ENCODE data around the gene SINHCAF. TPM values are rescaled to one million over a fixed set of nuclear protein-coding genes. Genes with fewer than 3 reads are reported as not detected.
"Not testable (repeated sequence)": the region's sequence is repeated elsewhere in the genome, so short reads cannot be mapped to it uniquely, and the experiment has no call there.

Gene SINHCAF
- total RNA-seq = 99.3 and 136 TPM in 2 replicates

GRCh38 chr12:31325877-31326631 lies at the start of gene SINHCAF:
TSS of gene SINHCAF (minus strand) at chr12:31326150. CDS start at chr12:31298204, 27,946 bp downstream.
- peak; percentile 99 for DNase-seq

GRCh38 chr12:31375422-31375821 lies 49.5 kb upstream of the SINHCAF start:
- DNase-seq = not testable (repeated sequence)

- DNase-seq = no peak
Observed at GRCh38 chr12:31371256-31371620, 45.3 kb upstream of the SINHCAF start.

GRCh38 chr12:31370531-31371255 lies 44.7 kb upstream of the SINHCAF start:
- peak; percentile 35 for DNase-seq

GRCh38 chr12:31369712-31370521 lies 44.0 kb upstream of the SINHCAF start:
- DNase-seq = peak; percentile 76

GRCh38 chr12:31368666-31369361 lies 42.9 kb upstream of the SINHCAF start:
- DNase-seq = peak; percentile 23

GRCh38 chr12:31366104-31366621 lies 40.2 kb upstream of the SINHCAF start:
- no peak for DNase-seq

- no peak for DNase-seq
Observed at GRCh38 chr12:31363831-31364230, 37.9 kb upstream of the SINHCAF start.

- no peak for DNase-seq
Observed at GRCh38 chr12:31363416-31363809, 37.5 kb upstream of the SINHCAF start.

- no peak for DNase-seq
Observed at GRCh38 chr12:31362759-31363415, 36.9 kb upstream of the SINHCAF start.

- no peak for DNase-seq
Observed at GRCh38 chr12:31362115-31362758, 36.3 kb upstream of the SINHCAF start.

GRCh38 chr12:31361730-31362114 lies 35.8 kb upstream of the SINHCAF start:
- no peak for DNase-seq

- no peak for DNase-seq
Observed at GRCh38 chr12:31355747-31356107, 29.8 kb upstream of the SINHCAF start.

GRCh38 chr12:31353750-31354708 lies 28.1 kb upstream of the SINHCAF start:
- DNase-seq = no peak

GRCh38 chr12:31346267-31346666 lies 20.3 kb upstream of the SINHCAF start:
- DNase-seq = no peak

- DNase-seq = no peak
Observed at GRCh38 chr12:31343139-31343538, 17.2 kb upstream of the SINHCAF start.

GRCh38 chr12:31342286-31342685 lies 16.3 kb upstream of the SINHCAF start:
- no peak for DNase-seq

- DNase-seq = no peak
Observed at GRCh38 chr12:31339831-31340622, 14.1 kb upstream of the SINHCAF start.

- DNase-seq = no peak
Observed at GRCh38 chr12:31337952-31338351, 12.0 kb upstream of the SINHCAF start.
